ENCODE data around the gene GUCY2F.

GUCY2F gene

DNA sequence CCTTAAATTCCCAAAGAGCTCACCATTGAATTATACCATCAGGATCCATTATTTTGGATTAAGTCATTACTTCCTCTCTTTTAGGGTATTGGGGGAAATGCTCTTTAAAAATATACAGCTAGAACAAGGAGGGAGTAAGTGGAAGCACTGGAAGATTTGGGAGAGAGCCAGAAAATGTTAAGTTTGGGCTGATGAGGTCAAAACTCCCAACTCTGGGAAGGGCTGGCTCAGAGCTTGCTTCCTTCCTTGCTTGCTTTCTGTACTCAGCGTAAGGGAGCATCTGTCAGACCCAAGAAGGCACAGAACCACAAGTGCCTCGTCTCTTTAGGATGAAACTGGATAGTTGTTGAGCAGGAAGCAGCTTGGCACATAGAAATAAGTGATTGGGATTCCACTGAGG is 138.2 kb downstream of the GUCY2F start:
- DNase-seq (ENCODE audit: low read depth): no peak

DNA sequence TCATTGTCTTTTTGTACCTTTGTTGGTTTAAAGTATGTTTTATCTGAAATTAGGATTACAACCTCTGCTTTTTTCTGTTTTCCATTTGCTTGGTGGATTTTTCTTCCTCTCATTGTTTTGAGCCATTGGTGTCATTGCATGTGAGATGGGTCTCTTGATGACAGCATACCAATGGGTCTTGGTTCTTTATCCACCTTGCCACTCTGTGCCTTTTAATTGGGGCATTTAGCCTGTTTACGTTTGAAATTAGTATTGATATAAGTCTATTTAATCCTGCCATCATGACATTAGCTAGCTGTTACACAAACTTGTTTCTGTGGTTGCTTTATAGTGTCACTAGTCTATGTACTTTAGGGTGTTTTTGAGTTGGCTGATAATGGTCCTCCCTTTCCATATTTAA is 145.7 kb downstream of the GUCY2F start:
- DNase-seq (ENCODE audit: low read depth): no peak

DNA sequence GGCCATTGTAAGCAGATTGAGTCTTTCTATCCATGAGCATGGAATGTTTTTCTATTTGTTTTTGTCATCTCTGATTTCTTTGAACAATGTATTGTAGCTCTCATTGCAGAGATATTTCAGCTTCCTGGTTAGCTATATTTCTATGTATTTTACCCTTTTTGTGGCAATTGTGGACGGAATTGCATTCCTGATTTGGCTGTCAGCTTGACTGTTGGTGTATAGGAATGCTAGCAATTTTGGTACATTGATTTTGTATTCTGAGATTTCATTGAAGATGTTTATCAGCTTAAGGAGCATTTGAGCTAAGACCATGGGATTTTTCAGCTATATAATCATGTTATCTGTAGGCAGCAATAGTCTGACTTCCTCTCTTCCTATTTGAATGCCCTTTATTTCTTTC is 154.6 kb downstream of the GUCY2F start:
- DNase-seq (ENCODE audit: low read depth): no peak

Measured in activated T-helper 9 cell treated with anti-CD3 and anti-CD28 coated beads, Interleukin-2, amount 50 U/mL, for 16 hours (primary cell).